Esophagus squamous epithelium (tissue), 4 donors: Measurements from ENCODE around the gene PCSK6.

Experiments used
- POLR2A ChIP-seq, 4 donors: fragments of 450-650 bp; IDR thresholded peaks; one replicate each; pipeline ENCODE4 v1.6.1; 2017; ENCODE audit warnings: antibody characterized with exemption in 4 of 4, mild to moderate bottlenecking in 4 of 4, moderate library complexity in 3 of 4
- TF ChIP-seq, protein P1 (sequence below), 6 experiments: fragments of 450-650 bp in 4 of 6; fragments of 200-600 bp in 2 of 6; sonication (generic) in 2 of 6; IDR thresholded peaks; one replicate each; pipeline ENCODE4 v1.5.1; 2016 to 2019; ENCODE audit warnings: antibody characterized with exemption in 6 of 6, mild to moderate bottlenecking in 4 of 6, moderate library complexity in 4 of 6

DNA sequence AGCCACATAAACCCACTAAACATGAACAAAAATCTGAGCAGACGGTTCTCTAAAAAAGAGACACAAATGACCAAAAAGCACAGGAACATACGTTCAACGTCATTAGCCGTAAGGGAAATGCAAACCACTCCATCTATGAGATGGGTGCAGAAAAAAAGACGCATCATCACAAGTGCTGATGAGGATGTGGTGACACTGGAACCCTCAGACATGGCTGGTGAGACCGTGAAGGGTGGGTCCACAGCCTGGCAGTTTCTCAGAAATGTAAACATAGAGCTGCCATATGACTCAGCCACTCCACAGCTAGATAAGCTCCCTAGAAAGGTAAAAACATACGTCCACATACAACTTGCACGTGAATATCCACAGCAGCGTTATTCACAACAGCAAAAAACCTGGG is 23.3 kb downstream of the PCSK6 start:
- TF ChIP-seq, protein P1, sequence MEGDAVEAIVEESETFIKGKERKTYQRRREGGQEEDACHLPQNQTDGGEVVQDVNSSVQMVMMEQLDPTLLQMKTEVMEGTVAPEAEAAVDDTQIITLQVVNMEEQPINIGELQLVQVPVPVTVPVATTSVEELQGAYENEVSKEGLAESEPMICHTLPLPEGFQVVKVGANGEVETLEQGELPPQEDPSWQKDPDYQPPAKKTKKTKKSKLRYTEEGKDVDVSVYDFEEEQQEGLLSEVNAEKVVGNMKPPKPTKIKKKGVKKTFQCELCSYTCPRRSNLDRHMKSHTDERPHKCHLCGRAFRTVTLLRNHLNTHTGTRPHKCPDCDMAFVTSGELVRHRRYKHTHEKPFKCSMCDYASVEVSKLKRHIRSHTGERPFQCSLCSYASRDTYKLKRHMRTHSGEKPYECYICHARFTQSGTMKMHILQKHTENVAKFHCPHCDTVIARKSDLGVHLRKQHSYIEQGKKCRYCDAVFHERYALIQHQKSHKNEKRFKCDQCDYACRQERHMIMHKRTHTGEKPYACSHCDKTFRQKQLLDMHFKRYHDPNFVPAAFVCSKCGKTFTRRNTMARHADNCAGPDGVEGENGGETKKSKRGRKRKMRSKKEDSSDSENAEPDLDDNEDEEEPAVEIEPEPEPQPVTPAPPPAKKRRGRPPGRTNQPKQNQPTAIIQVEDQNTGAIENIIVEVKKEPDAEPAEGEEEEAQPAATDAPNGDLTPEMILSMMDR (IDR thresholded peaks at IDR 0.05): no peak
- TF ChIP-seq POLR2A (IDR thresholded peaks at IDR 0.05): no peak
